Neural cell (in vitro differentiated cells): ENCODE measurements around the gene JCHAIN.

Experiments used
- EP300 ChIP-seq: fragments of 450-650 bp; conservative IDR thresholded peaks from 2 replicates; pipeline ENCODE4 v1.6.1; 2014; ENCODE audit warnings: antibody characterized with exemption, mild to moderate bottlenecking, moderate library complexity; ENCODE audit not compliant: poor library complexity, severe bottlenecking
- EZH2 ChIP-seq: fragments of 200-600, 300-800 bp; shearing (Covaris generic), sonication (generic); IDR thresholded peaks from 2 replicates; pipeline ENCODE4 v1.6.1; 2014; ENCODE audit warnings: antibody characterized with exemption, low read length, borderline replicate concordance, mild to moderate bottlenecking; ENCODE audit not compliant: insufficient read depth, poor library complexity, severe bottlenecking
- MXI1 ChIP-seq: fragments of 450-650 bp; conservative IDR thresholded peaks from 2 replicates; pipeline ENCODE4 v1.6.1; 2014; ENCODE audit warnings: antibody characterized with exemption, mild to moderate bottlenecking; ENCODE audit not compliant: poor library complexity, severe bottlenecking
- POLR2AphosphoS5 ChIP-seq: IDR thresholded peaks from 2 replicates; pipeline ENCODE4 v1.6.1; 2012
- RAD21 ChIP-seq: fragments of 450-650 bp; conservative IDR thresholded peaks from 2 replicates; pipeline ENCODE4 v1.6.1; 2014; ENCODE audit warnings: antibody characterized with exemption, mild to moderate bottlenecking, moderate library complexity
- TAF1 ChIP-seq: IDR thresholded peaks from 2 replicates; pipeline ENCODE4 v1.6.1; 2012; ENCODE audit warnings: low read depth
- TF ChIP-seq, protein P1 (sequence below): fragments of 450-650 bp; IDR thresholded peaks from 2 replicates; pipeline ENCODE4 v1.5.1; 2014; ENCODE audit warnings: antibody characterized with exemption, mild to moderate bottlenecking, moderate library complexity; ENCODE audit not compliant: poor library complexity, severe bottlenecking
- TF ChIP-seq, protein P2 (sequence below): IDR thresholded peaks from 2 replicates; pipeline ENCODE4 v1.6.1; 2012; ENCODE audit warnings: borderline replicate concordance

- TF ChIP-seq, protein P1, sequence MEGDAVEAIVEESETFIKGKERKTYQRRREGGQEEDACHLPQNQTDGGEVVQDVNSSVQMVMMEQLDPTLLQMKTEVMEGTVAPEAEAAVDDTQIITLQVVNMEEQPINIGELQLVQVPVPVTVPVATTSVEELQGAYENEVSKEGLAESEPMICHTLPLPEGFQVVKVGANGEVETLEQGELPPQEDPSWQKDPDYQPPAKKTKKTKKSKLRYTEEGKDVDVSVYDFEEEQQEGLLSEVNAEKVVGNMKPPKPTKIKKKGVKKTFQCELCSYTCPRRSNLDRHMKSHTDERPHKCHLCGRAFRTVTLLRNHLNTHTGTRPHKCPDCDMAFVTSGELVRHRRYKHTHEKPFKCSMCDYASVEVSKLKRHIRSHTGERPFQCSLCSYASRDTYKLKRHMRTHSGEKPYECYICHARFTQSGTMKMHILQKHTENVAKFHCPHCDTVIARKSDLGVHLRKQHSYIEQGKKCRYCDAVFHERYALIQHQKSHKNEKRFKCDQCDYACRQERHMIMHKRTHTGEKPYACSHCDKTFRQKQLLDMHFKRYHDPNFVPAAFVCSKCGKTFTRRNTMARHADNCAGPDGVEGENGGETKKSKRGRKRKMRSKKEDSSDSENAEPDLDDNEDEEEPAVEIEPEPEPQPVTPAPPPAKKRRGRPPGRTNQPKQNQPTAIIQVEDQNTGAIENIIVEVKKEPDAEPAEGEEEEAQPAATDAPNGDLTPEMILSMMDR, result peak; percentile 100
- TF ChIP-seq, protein P2, sequence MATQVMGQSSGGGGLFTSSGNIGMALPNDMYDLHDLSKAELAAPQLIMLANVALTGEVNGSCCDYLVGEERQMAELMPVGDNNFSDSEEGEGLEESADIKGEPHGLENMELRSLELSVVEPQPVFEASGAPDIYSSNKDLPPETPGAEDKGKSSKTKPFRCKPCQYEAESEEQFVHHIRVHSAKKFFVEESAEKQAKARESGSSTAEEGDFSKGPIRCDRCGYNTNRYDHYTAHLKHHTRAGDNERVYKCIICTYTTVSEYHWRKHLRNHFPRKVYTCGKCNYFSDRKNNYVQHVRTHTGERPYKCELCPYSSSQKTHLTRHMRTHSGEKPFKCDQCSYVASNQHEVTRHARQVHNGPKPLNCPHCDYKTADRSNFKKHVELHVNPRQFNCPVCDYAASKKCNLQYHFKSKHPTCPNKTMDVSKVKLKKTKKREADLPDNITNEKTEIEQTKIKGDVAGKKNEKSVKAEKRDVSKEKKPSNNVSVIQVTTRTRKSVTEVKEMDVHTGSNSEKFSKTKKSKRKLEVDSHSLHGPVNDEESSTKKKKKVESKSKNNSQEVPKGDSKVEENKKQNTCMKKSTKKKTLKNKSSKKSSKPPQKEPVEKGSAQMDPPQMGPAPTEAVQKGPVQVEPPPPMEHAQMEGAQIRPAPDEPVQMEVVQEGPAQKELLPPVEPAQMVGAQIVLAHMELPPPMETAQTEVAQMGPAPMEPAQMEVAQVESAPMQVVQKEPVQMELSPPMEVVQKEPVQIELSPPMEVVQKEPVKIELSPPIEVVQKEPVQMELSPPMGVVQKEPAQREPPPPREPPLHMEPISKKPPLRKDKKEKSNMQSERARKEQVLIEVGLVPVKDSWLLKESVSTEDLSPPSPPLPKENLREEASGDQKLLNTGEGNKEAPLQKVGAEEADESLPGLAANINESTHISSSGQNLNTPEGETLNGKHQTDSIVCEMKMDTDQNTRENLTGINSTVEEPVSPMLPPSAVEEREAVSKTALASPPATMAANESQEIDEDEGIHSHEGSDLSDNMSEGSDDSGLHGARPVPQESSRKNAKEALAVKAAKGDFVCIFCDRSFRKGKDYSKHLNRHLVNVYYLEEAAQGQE, result peak; percentile 81
- TF ChIP-seq RAD21 (peak; percentile 84), POLR2AphosphoS5 (peak; percentile 72), EZH2 (no peak), MXI1 (peak; percentile 99), EP300 (peak; percentile 87), TAF1 (peak; percentile 87)
Measured at GRCh38 chr4:70687821-70688794, 21.8 kb upstream of the JCHAIN start, which contains the start of gene UTP3.
